HG03439 (cell line): ENCODE results near the gene GSTA1.
"Not testable (repeated sequence)": the region's sequence is repeated elsewhere in the genome, so short reads cannot be mapped to it uniquely, and the experiment has no call there.

Experiments used
- ATAC-seq: cut with Tn5 transposase; IDR thresholded peaks from one replicate; pipeline ENCODE4 v1.9.1; 2021; ENCODE audit warnings: mild to moderate bottlenecking, moderate library complexity; ENCODE audit not compliant: unreplicated experiment

The GSTA1 gene

GRCh38 chr6:52759085-52759484, 44.5 kb downstream of the GSTA1 start:
- no peak for ATAC-seq

- ATAC-seq: not testable (repeated sequence)
These were observed 45.8 kb downstream of the GSTA1 start for GRCh38 chr6:52757651-52758338.

GRCh38 chr6:52754443-52754842, 49.2 kb downstream of the GSTA1 start:
- no peak for ATAC-seq

- ATAC-seq: not testable (repeated sequence)
These were observed 50.5 kb downstream of the GSTA1 start for GRCh38 chr6:52753137-52753536.

GRCh38 chr6:52752310-52752709, 51.3 kb downstream of the GSTA1 start:
- no peak for ATAC-seq

GRCh38 chr6:52749556-52750152, 54.0 kb downstream of the GSTA1 start:
- ATAC-seq: no peak

GRCh38 chr6:52747301-52747700, 56.3 kb downstream of the GSTA1 start:
- not testable (repeated sequence) for ATAC-seq

- ATAC-seq: no peak
These were observed 57.4 kb downstream of the GSTA1 start for GRCh38 chr6:52746213-52746612.

GRCh38 chr6:52745764-52746201, 57.8 kb downstream of the GSTA1 start:
- ATAC-seq: no peak

GRCh38 chr6:52741872-52742271, 61.7 kb downstream of the GSTA1 start:
- ATAC-seq: no peak
